ENCODE results near the gene FKRP. TPM values are rescaled to one million over a fixed set of nuclear protein-coding genes. Genes with fewer than 3 reads are reported as not detected.

FKRP gene
- total RNA-seq, 4 donors from 2014 or later: 15.7 to 20.4 (median 17.7) TPM

- no peak for DNase-seq (ENCODE audit: low spot score in 2 of 2)
- TF ChIP-seq POLR2A (IDR thresholded peaks at IDR 0.05): no peak
- TF ChIP-seq CTCF (IDR thresholded peaks at IDR 0.05): no peak
- no peak for TF ChIP-seq EP300 (IDR thresholded peaks at IDR 0.05)
- no peaks in the 10 kb centered on the region for H3K9me3 ChIP-seq
- peaks cover 0 to 48% (median 0%) of the 10 kb centered on the region in 4 donors for H3K4me1 ChIP-seq
- H3K36me3 ChIP-seq: peaks cover 3 to 98% (median 46%) of the 10 kb centered on the region in 3 donors
- peak overlapping the region in 1 of 4 donors; percentile 43 for H3K27ac ChIP-seq
- WGBS, 2 donors: 77 to 85% methylated on average over 8 to 10 of the region's 10 CpGs
- no peak overlapping the region for H3K4me3 ChIP-seq
- no peaks in the 10 kb centered on the region for H3K27me3 ChIP-seq
These were observed 19.3 kb upstream of the FKRP start for GRCh38 chr19:46726551-46726950.

- no peak for TF ChIP-seq CTCF (IDR thresholded peaks at IDR 0.05)
- Histone ChIP-seq H3K27me3 (no peaks in the 10 kb centered on the region), H3K27ac (peak overlapping the region in 1 of 4 donors; percentile 43), H3K4me1 (peaks cover 0 to 53% (median 2%) of the 10 kb centered on the region in 4 donors), H3K9me3 (no peaks in the 10 kb centered on the region), H3K4me3 (no peak overlapping the region), H3K36me3 (peaks cover 3 to 98% (median 46%) of the 10 kb centered on the region in 3 donors)
- no peak for DNase-seq (ENCODE audit: low spot score in 2 of 2)
- 66 to 69% methylated on average over 14 of the region's 14 CpGs for WGBS, 2 donors
These were observed 18.8 kb upstream of the FKRP start for GRCh38 chr19:46726971-46727501.

- peaks cover 0 to 60% (median 4%) of the 10 kb centered on the region in 4 donors for H3K4me1 ChIP-seq
- no peaks in the 10 kb centered on the region for H3K9me3 ChIP-seq
- H3K27me3 ChIP-seq: no peaks in the 10 kb centered on the region
- no peak for DNase-seq (ENCODE audit: low spot score in 2 of 2)
- peak overlapping the region in 1 of 4 donors; percentile 62 for H3K27ac ChIP-seq
- no peak overlapping the region for H3K4me3 ChIP-seq
- TF ChIP-seq CTCF (IDR thresholded peaks at IDR 0.05) (no peak), POLR2A (IDR thresholded peaks at IDR 0.05) (no peak), EP300 (IDR thresholded peaks at IDR 0.05) (no peak)
- WGBS, 2 donors: 77 to 79% methylated on average over 6 to 11 of the region's 11 CpGs
- H3K36me3 ChIP-seq: peaks cover 3 to 98% (median 42%) of the 10 kb centered on the region in 3 donors
These were observed 18.1 kb upstream of the FKRP start for GRCh38 chr19:46727757-46728156.

- TF ChIP-seq CTCF (IDR thresholded peaks at IDR 0.05) (no peak), EP300 (IDR thresholded peaks at IDR 0.05) (no peak), POLR2A (IDR thresholded peaks at IDR 0.05) (no peak)
- H3K9me3 ChIP-seq: no peaks in the 10 kb centered on the region
- DNase-seq (ENCODE audit: low spot score in 2 of 2): no peak
- 72 to 73% methylated on average over 10 to 12 of the region's 14 CpGs for WGBS, 2 donors
- H3K27ac ChIP-seq: peak overlapping the region in 1 of 4 donors; percentile 62
- peaks cover 2 to 98% (median 40%) of the 10 kb centered on the region in 3 donors for H3K36me3 ChIP-seq
- H3K4me1 ChIP-seq: peaks cover 0 to 64% (median 6%) of the 10 kb centered on the region in 4 donors
- no peak overlapping the region for H3K4me3 ChIP-seq
- no peaks in the 10 kb centered on the region for H3K27me3 ChIP-seq
These were observed 17.6 kb upstream of the FKRP start for GRCh38 chr19:46728208-46728607.

GRCh38 chr19:46728693-46729339 lies 17.0 kb upstream of the FKRP start:
- Histone ChIP-seq H3K4me3 (no peak overlapping the region), H3K9me3 (no peaks in the 10 kb centered on the region), H3K27me3 (no peaks in the 10 kb centered on the region), H3K4me1 (peaks cover 0 to 70% (median 9%) of the 10 kb centered on the region in 4 donors), H3K36me3 (peaks cover 0 to 96% (median 40%) of the 10 kb centered on the region in 3 donors), H3K27ac (peak overlapping the region in 1 of 4 donors; percentile 62)
- peak in 1 of 2 donors; percentile 58 for DNase-seq (ENCODE audit: low spot score in 2 of 2)
- 41 to 56% methylated on average over 18 to 19 of the region's 20 CpGs for whole genome bisulfite sequencing, 2 donors
- TF ChIP-seq CTCF (IDR thresholded peaks at IDR 0.05) (peak; percentile 82 to 93 (median 92)), POLR2A (IDR thresholded peaks at IDR 0.05) (no peak)
